ENCODE results near the gene ABCC5.

DNA sequence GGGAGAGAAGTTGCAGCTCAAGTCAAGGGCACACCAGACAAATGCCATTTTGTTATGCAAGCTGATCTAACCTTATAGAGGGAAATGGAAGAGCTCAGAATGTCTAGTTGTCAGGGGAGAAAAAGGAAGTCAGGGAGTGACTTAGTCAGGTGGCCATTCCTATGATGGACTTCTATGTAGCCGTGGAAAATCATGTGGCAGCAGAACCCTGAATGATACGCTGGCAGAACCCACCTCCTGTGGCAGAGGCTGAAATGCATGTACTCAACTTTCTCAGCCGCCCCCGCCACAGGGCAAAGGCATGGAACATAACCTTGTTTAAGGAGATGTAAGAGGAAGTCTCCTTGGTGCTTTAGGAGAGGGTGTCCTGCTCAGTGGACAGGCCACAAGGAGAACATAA, 95.3 kb downstream of the ABCC5 start:
- TF ChIP-seq, protein P1, sequence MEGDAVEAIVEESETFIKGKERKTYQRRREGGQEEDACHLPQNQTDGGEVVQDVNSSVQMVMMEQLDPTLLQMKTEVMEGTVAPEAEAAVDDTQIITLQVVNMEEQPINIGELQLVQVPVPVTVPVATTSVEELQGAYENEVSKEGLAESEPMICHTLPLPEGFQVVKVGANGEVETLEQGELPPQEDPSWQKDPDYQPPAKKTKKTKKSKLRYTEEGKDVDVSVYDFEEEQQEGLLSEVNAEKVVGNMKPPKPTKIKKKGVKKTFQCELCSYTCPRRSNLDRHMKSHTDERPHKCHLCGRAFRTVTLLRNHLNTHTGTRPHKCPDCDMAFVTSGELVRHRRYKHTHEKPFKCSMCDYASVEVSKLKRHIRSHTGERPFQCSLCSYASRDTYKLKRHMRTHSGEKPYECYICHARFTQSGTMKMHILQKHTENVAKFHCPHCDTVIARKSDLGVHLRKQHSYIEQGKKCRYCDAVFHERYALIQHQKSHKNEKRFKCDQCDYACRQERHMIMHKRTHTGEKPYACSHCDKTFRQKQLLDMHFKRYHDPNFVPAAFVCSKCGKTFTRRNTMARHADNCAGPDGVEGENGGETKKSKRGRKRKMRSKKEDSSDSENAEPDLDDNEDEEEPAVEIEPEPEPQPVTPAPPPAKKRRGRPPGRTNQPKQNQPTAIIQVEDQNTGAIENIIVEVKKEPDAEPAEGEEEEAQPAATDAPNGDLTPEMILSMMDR (IDR thresholded peaks at IDR 0.05) = no peak
- TF ChIP-seq POLR2A (IDR thresholded peaks at IDR 0.05) = no peak
